Esophagus muscularis mucosa (tissue), 3 donors: ENCODE data around the gene PPP2R5D.
"Not testable (repeated sequence)": the region's sequence is repeated elsewhere in the genome, so short reads cannot be mapped to it uniquely, and the experiment has no call there.

ENCODE experiments used
- CTCF ChIP-seq, 3 experiments: fragments of 200-600 bp in 2 of 3; fragments of 450-650 bp in 1 of 3; sonication (generic) in 2 of 3; IDR thresholded peaks; one replicate each; pipeline ENCODE4 v1.5.1; 2017 to 2019; ENCODE audit warnings: antibody characterized with exemption in 3 of 3, mild to moderate bottlenecking in 2 of 3, moderate library complexity in 1 of 3
- POLR2A ChIP-seq: fragments of 450-650 bp; IDR thresholded peaks from one replicate; pipeline ENCODE4 v1.6.1; 2017; ENCODE audit warnings: antibody characterized with exemption, moderate library complexity, mild to moderate bottlenecking, low read depth

GRCh38 chr6:42998205-42998604, 13.8 kb downstream of the PPP2R5D start:
- not testable (repeated sequence) for TF ChIP-seq CTCF (IDR thresholded peaks at IDR 0.05); POLR2A
